ENCODE results near the gene ADARB2.

Gene ADARB2

GRCh38 chr10:1475098-1475591 lies 262.2 kb downstream of the ADARB2 start:
- H3K4me2 ChIP-seq (ENCODE audit: low read length), result peak overlapping the region; percentile 13
- H3K9me2 ChIP-seq (replicated peaks; ENCODE audit: control insufficient read depth, low read length), result no peaks in the 10 kb centered on the region
- no peaks in the 10 kb centered on the region for H3K79me2 ChIP-seq (ENCODE audit: control insufficient read depth, low read length)
- H3K27me3 ChIP-seq (ENCODE audit: control insufficient read depth, low read length), result no peaks in the 10 kb centered on the region
- H4K20me1 ChIP-seq (ENCODE audit: control insufficient read depth, insufficient read depth, low read depth, low read length), result no peaks in the 10 kb centered on the region
- no peaks in the 10 kb centered on the region for H3F3A ChIP-seq (ENCODE audit: control insufficient read depth, insufficient read depth)
- no peaks in the 10 kb centered on the region for H3K36me3 ChIP-seq (ENCODE audit: control insufficient read depth, low read length)
- H3K9me3 ChIP-seq (ENCODE audit: control insufficient read depth, insufficient read depth, low read length), result peaks cover 4% of the 10 kb centered on the region; the same call in 1 of the 2 replicates
- H3K4me1 ChIP-seq (ENCODE audit: control insufficient read depth, low read length), result peaks cover 34% of the 10 kb centered on the region
- TF ChIP-seq EZH2phosphoT487 (IDR thresholded peaks at IDR 0.05; ENCODE audit: borderline replicate concordance, low read length), result no peak
- no peak for TF ChIP-seq CTCF (IDR thresholded peaks at IDR 0.05; ENCODE audit: low read depth, low read length, poor library complexity, severe bottlenecking)
- no peak overlapping the region for H3K27ac ChIP-seq (ENCODE audit: low read depth, low read length)
- H3K4me3 ChIP-seq (ENCODE audit: low read length), result no peak overlapping the region

- no peak for TF ChIP-seq CTCF (IDR thresholded peaks at IDR 0.05; ENCODE audit: low read depth, low read length, poor library complexity, severe bottlenecking)
- TF ChIP-seq EZH2phosphoT487 (IDR thresholded peaks at IDR 0.05; ENCODE audit: borderline replicate concordance, low read length), result no peak
- no peaks in the 10 kb centered on the region for H3K79me2 ChIP-seq (ENCODE audit: control insufficient read depth, low read length)
- H3K9me2 ChIP-seq (replicated peaks; ENCODE audit: control insufficient read depth, low read length), result no peaks in the 10 kb centered on the region
- no peak overlapping the region for H3K27ac ChIP-seq (ENCODE audit: low read depth, low read length)
- peaks cover 40% of the 10 kb centered on the region for H3K4me1 ChIP-seq (ENCODE audit: control insufficient read depth, low read length)
- H3K9me3 ChIP-seq (ENCODE audit: control insufficient read depth, insufficient read depth, low read length), result peaks cover 4% of the 10 kb centered on the region; the same call in 1 of the 2 replicates
- no peak overlapping the region for H3K4me2 ChIP-seq (ENCODE audit: low read length)
- H3F3A ChIP-seq (ENCODE audit: control insufficient read depth, insufficient read depth), result no peaks in the 10 kb centered on the region
- no peaks in the 10 kb centered on the region for H3K27me3 ChIP-seq (ENCODE audit: control insufficient read depth, low read length)
- no peaks in the 10 kb centered on the region for H3K36me3 ChIP-seq (ENCODE audit: control insufficient read depth, low read length)
- no peaks in the 10 kb centered on the region for H4K20me1 ChIP-seq (ENCODE audit: control insufficient read depth, insufficient read depth, low read depth, low read length)
- H3K4me3 ChIP-seq (ENCODE audit: low read length), result no peak overlapping the region
These were observed 262.8 kb downstream of the ADARB2 start for GRCh38 chr10:1474376-1475097.

GRCh38 chr10:1473874-1474273 lies 263.5 kb downstream of the ADARB2 start:
- Histone ChIP-seq H3K9me3 (ENCODE audit: control insufficient read depth, insufficient read depth, low read length) (peaks cover 4% of the 10 kb centered on the region; the same call in 1 of the 2 replicates), H3K9me2 (replicated peaks; ENCODE audit: control insufficient read depth, low read length) (no peaks in the 10 kb centered on the region), H3K4me2 (ENCODE audit: low read length) (no peak overlapping the region), H3K27me3 (ENCODE audit: control insufficient read depth, low read length) (no peaks in the 10 kb centered on the region), H3K27ac (ENCODE audit: low read depth, low read length) (no peak overlapping the region), H3K36me3 (ENCODE audit: control insufficient read depth, low read length) (no peaks in the 10 kb centered on the region), H3K79me2 (ENCODE audit: control insufficient read depth, low read length) (no peaks in the 10 kb centered on the region), H4K20me1 (ENCODE audit: control insufficient read depth, insufficient read depth, low read depth, low read length) (no peaks in the 10 kb centered on the region), H3F3A (ENCODE audit: control insufficient read depth, insufficient read depth) (no peaks in the 10 kb centered on the region), H3K4me3 (ENCODE audit: low read length) (no peak overlapping the region), H3K4me1 (ENCODE audit: control insufficient read depth, low read length) (peaks cover 43% of the 10 kb centered on the region)
- TF ChIP-seq CTCF (IDR thresholded peaks at IDR 0.05; ENCODE audit: low read depth, low read length, poor library complexity, severe bottlenecking) (no peak), EZH2phosphoT487 (IDR thresholded peaks at IDR 0.05; ENCODE audit: borderline replicate concordance, low read length) (no peak)

Data from DOHH2 (cell line).